Measurements from ENCODE around the gene HSFY2.
"Not testable (repeated sequence)": the region's sequence is repeated elsewhere in the genome, so short reads cannot be mapped to it uniquely, and the experiment has no call there.

The HSFY2 gene

GRCh38 chrY:18773635-18774034 is at the start of gene HSFY2:
Gene HSFY2 (minus strand): TSS chrY:18773735. CDS start chrY:18773618, 117 bp downstream.
- DNase-seq, result not testable (repeated sequence)

- DNase-seq, result not testable (repeated sequence)
These were observed 42.2 kb upstream of the HSFY2 start for GRCh38 chrY:18815751-18816150.

GRCh38 chrY:18788757-18789406 is 15.3 kb upstream of the HSFY2 start:
- not testable (repeated sequence) for DNase-seq

- not testable (repeated sequence) for DNase-seq
These were observed 19.5 kb downstream of the HSFY2 start for GRCh38 chrY:18754077-18754476.

- DNase-seq, result not testable (repeated sequence)
These were observed 20.3 kb downstream of the HSFY2 start for GRCh38 chrY:18753133-18753815.

- DNase-seq, result not testable (repeated sequence)
These were observed 49.8 kb downstream of the HSFY2 start for GRCh38 chrY:18723714-18724113.

All from NCI-H524 (cell line).